WI38 (cell line): Measurements from ENCODE around the gene NEU2.
"Not testable (repeated sequence)": the region's sequence is repeated elsewhere in the genome, so short reads cannot be mapped to it uniquely, and the experiment has no call there.

Source experiments
- H3K4me3 ChIP-seq: 2 replicates; pipeline ENCODE4 v1.5.1; 2011; ENCODE audit warnings: low read depth, mild to moderate bottlenecking, control low read depth, low read length
- TF ChIP-seq, protein P1 (sequence below): IDR thresholded peaks from 2 replicates; pipeline ENCODE4 v1.5.1; 2012; ENCODE audit warnings: low read depth, mild to moderate bottlenecking, control low read depth, low read length

NEU2 gene

DNA sequence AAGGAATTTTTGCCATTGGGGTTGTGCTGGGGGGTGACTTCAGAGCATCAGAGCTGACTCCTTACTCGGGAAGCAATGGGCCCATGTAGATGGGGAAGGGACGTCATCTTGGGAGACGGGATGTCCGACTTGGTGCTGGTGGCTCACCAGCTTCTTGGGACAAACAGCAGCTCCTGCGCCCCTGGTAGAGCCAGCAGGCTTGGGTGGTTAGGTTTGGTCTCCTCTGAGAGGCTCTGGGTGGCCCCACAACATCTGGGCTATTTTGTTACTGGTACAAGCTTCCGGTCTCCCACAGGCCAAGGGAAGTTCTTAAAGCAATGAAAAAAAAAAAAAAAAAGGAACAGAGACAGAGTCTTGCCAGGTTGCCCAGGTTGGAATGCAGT is 21.2 kb upstream of the NEU2 start:
- TF ChIP-seq, protein P1, sequence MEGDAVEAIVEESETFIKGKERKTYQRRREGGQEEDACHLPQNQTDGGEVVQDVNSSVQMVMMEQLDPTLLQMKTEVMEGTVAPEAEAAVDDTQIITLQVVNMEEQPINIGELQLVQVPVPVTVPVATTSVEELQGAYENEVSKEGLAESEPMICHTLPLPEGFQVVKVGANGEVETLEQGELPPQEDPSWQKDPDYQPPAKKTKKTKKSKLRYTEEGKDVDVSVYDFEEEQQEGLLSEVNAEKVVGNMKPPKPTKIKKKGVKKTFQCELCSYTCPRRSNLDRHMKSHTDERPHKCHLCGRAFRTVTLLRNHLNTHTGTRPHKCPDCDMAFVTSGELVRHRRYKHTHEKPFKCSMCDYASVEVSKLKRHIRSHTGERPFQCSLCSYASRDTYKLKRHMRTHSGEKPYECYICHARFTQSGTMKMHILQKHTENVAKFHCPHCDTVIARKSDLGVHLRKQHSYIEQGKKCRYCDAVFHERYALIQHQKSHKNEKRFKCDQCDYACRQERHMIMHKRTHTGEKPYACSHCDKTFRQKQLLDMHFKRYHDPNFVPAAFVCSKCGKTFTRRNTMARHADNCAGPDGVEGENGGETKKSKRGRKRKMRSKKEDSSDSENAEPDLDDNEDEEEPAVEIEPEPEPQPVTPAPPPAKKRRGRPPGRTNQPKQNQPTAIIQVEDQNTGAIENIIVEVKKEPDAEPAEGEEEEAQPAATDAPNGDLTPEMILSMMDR = no peak
- no peak overlapping the region for H3K4me3 ChIP-seq

DNA sequence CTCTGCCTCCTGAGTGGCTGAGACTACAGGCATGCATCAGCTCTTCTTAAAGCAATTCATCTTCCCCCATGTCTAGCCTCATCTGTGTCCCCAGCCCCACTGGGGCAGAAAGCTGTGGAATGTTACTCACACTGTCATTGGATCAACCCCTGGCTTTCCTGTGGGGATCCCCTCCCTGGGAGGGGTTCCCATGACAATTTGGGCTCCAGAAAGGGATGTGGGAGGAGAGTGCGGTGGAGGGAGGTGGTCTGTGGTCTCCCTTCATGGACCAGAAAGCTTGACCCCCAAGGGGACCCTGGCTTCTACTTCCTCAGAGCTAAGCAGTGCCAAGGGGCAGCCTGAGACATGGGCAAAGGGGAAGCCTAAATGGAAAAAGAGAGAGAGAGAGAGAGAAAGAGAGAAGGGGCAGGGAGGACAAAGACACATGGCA is 20.8 kb upstream of the NEU2 start:
- no peak overlapping the region for H3K4me3 ChIP-seq
- TF ChIP-seq, protein P1 = no peak

DNA sequence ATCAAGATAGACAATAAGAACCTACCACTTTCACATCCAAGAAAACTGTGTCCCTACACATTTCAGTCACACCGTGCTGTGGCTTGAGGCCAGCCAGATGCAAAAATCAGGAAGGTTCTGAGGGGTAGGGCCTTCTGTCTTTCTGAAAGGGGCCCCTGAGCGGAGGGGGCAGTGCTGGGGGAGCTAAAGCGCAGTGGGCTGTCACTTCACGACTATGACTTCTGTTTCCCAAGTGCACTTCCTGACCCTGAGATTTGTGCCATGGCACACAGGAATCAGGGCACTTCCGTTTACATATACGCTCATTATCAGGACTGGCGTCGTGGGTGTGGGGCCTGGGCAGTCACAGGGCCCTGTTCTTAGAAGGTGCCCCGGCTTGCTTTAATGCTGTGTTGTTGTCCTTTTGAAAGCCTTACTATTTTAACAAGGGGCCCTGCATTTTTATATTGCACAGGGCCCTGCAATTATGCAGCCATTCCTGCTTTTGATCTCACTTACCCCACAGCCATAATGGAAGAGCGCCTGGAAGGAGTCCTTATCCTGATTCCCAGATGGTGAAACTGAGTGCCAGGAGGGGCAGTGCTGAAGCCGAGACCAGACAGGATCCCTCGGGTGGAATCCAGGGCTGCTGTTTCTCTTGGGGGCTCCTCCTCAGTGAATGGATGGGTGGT is 20.0 kb upstream of the NEU2 start:
- TF ChIP-seq, protein P1 = no peak
- H3K4me3 ChIP-seq = no peak overlapping the region

DNA sequence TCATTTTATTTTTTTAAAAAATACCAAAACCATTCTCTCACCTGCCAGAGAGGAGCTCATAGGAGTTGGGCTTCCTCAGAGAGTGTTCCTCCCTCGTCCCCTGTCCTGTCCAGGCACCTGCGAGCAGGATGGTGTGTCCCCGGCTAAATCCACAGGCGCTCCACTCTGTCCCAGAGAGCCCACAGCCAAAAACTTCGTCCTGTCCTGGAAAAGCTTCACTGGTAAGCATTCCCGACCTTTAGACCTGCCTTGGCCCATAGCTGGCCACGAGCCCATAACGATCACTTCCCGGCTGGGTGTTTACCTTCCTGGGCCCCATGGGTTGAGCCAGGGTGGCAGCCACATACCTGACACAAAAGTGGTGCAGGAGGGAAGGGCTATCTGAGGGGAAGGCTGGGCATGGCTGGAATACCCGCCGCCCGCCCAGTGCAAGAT is 19.4 kb upstream of the NEU2 start, which contains the start of gene NGEF:
Gene NGEF (minus strand): TSS at position 230 of the 435 bp plus-strand sequence. CDS start 38,366 bp downstream, outside the sequence.
- TF ChIP-seq, protein P1 = no peak
- H3K4me3 ChIP-seq = no peak within 1 kb of the TSS

DNA sequence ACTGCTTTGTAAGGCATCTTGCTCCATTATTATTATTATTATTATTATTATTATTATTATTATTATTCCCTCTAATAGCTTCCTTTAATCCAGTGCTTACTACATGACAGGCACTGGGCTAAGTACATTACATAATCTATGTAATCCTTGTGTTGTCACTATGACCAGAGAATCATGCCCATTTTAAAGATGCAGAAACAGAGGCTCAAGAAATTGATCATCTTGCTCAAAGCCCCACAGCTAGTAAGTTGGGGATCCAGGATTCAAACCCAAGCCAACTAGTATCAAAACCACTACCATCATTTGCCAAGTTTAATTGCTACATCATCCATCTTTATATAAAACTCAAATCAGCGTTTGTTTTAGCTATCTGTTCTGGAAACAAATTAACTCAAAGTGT is 18.8 kb upstream of the NEU2 start:
- TF ChIP-seq, protein P1 = no peak
- no peak overlapping the region for H3K4me3 ChIP-seq

DNA sequence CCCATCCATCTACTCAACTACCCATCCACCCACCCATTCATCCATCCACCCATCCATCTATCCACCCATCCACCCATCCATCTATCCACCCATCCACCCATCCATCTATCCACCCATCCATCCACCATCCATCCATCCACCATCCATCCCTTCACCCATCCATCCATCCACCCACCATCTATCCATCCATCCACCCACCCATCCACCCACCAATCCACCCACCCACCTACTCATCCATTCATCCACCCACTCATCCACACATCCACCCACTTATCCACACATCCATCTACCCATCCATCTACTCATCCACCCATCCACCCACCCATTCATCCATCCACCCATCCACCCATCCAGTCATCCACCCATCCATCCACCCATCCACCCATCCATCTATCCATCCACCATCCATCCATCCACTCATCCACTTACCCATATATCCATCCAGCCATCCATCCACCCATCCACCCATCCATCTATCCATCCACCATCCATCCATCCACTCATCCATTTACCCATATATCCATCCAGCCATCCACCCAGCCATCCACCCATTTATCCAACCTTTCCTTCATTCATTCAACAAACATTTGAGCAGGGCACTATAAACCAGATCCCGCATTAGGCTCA is 17.3 kb upstream of the NEU2 start:
- no peak overlapping the region for H3K4me3 ChIP-seq
- TF ChIP-seq, protein P1 = no peak

DNA sequence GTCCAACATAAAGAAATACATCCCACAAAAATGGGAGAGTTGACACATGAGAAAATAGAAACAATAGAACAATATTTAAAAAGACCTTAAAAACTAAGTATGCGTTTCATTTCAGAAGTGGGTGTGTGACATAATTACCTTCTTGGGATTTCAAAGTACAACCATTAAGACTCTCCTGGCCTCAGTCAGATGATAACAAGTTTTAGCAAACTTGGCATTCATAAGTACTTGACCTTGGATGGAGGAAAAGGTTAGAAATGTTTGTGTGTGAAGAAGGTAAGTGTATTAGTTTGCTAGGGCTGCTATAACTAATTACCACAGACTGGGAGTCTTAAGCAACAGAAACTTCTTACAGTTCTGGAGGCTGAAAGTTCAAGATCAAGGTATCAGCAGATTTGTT is 14.5 kb upstream of the NEU2 start:
- TF ChIP-seq, protein P1 = no peak
- H3K4me3 ChIP-seq = no peak overlapping the region

DNA sequence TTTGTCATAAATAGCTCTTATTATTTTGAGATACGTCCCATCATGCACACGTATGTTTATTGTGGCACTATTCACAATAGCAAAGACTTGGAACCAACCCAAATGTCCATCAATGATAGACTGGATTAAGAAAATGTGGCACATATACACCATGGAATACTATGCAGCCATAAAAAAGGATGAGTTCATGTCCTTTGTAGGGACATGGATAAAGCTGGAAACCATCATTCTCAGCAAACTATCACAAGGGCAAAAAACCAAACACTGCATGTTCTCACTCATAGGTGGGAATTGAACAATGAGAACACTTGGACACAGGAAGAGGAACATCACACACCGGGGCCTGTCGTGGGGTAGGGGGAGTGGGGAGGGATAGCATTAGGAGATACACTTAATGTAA is 12.9 kb upstream of the NEU2 start:
- not testable (repeated sequence) for H3K4me3 ChIP-seq
